SKM-1 treated with dmso at 0.1 percent for 144 hours (cell line): Measurements from ENCODE around the gene FCGR3B.
"Not testable (repeated sequence)": the region's sequence is repeated elsewhere in the genome, so short reads cannot be mapped to it uniquely, and the experiment has no call there.

ENCODE experiments used
- DNase-seq: peaks from one replicate; lab custom pipeline; 2025; ENCODE audit not compliant: unreplicated experiment; lab: John Stamatoyannopoulos, UW

Gene FCGR3B

GRCh38 chr1:161639203-161639602 is 8.2 kb upstream of the FCGR3B start:
- not testable (repeated sequence) for DNase-seq

- DNase-seq: not testable (repeated sequence)
Observed at GRCh38 chr1:161638251-161638993, 7.4 kb upstream of the FCGR3B start.

- DNase-seq: not testable (repeated sequence)
Observed at GRCh38 chr1:161636976-161637375, 6.0 kb upstream of the FCGR3B start.

- DNase-seq: not testable (repeated sequence)
Observed at GRCh38 chr1:161636189-161636782, 5.3 kb upstream of the FCGR3B start.

- not testable (repeated sequence) for DNase-seq
Observed at GRCh38 chr1:161634993-161635392, 4.0 kb upstream of the FCGR3B start.

- DNase-seq: not testable (repeated sequence)
Observed at GRCh38 chr1:161630128-161630742, 741 bp downstream of the FCGR3B start.

GRCh38 chr1:161626445-161627146 is 4.4 kb downstream of the FCGR3B start:
- DNase-seq: not testable (repeated sequence)

GRCh38 chr1:161624605-161625004 is 6.4 kb downstream of the FCGR3B start:
- DNase-seq: not testable (repeated sequence)

- not testable (repeated sequence) for DNase-seq
Observed at GRCh38 chr1:161623401-161624051, 7.5 kb downstream of the FCGR3B start.

- DNase-seq: not testable (repeated sequence)
Observed at GRCh38 chr1:161622054-161622453, 8.9 kb downstream of the FCGR3B start.

- not testable (repeated sequence) for DNase-seq
Observed at GRCh38 chr1:161621181-161622000, 9.6 kb downstream of the FCGR3B start.

- DNase-seq: not testable (repeated sequence)
Observed at GRCh38 chr1:161620399-161620798, 10.6 kb downstream of the FCGR3B start.

GRCh38 chr1:161618517-161618916 is 12.5 kb downstream of the FCGR3B start:
- not testable (repeated sequence) for DNase-seq

- DNase-seq: not testable (repeated sequence)
Observed at GRCh38 chr1:161616417-161616816, 14.6 kb downstream of the FCGR3B start.

- DNase-seq: not testable (repeated sequence)
Observed at GRCh38 chr1:161613142-161613514, 17.8 kb downstream of the FCGR3B start.

- DNase-seq: peak; percentile 87
Observed at GRCh38 chr1:161612322-161613141, 18.4 kb downstream of the FCGR3B start.

GRCh38 chr1:161611866-161612321 is 19.1 kb downstream of the FCGR3B start:
- DNase-seq: not testable (repeated sequence)

- DNase-seq: not testable (repeated sequence)
Observed at GRCh38 chr1:161610198-161610597, 20.8 kb downstream of the FCGR3B start.
